A549 (cell line): ENCODE results near the gene SPC25.

Source experiments
- EP300 ChIP-seq, 2 experiments: fragments of >200 bp; sonication (Bioruptor Twin); formaldehyde crosslinking; IDR thresholded peaks; 2 replicates in 1 of 2; 3 replicates in 1 of 2; pipeline ENCODE4 v1.6.1; 2016 to 2017
- MYC ChIP-seq: IDR thresholded peaks from 2 replicates; pipeline ENCODE4 v1.6.1; 2012; ENCODE audit warnings: mild to moderate bottlenecking, inconsistent platforms, low read length, improper control_type of control experiment, borderline replicate concordance
- NR3C1 ChIP-seq: fragments of >200 bp; sonication (Bioruptor Twin); formaldehyde crosslinking; IDR thresholded peaks from 3 replicates; pipeline ENCODE4 v1.6.1; 2017
- SMC3 ChIP-seq: fragments of >200 bp; sonication (Bioruptor Twin); formaldehyde crosslinking; IDR thresholded peaks from 3 replicates; pipeline ENCODE4 v1.6.1; 2018; ENCODE audit warnings: inconsistent platforms
- TF ChIP-seq, protein P1 (sequence below): fragments of >200 bp; sonication (Bioruptor Twin); formaldehyde crosslinking; IDR thresholded peaks from 3 replicates; pipeline ENCODE4 v1.5.1; 2016
- TF ChIP-seq, protein P2 (sequence below): fragments of 250-450 bp; sonication (Bioruptor Pico); IDR thresholded peaks from 2 replicates; pipeline ENCODE4 v1.5.0; 2021; ENCODE audit warnings: mild to moderate bottlenecking, moderate library complexity, borderline replicate concordance

DNA sequence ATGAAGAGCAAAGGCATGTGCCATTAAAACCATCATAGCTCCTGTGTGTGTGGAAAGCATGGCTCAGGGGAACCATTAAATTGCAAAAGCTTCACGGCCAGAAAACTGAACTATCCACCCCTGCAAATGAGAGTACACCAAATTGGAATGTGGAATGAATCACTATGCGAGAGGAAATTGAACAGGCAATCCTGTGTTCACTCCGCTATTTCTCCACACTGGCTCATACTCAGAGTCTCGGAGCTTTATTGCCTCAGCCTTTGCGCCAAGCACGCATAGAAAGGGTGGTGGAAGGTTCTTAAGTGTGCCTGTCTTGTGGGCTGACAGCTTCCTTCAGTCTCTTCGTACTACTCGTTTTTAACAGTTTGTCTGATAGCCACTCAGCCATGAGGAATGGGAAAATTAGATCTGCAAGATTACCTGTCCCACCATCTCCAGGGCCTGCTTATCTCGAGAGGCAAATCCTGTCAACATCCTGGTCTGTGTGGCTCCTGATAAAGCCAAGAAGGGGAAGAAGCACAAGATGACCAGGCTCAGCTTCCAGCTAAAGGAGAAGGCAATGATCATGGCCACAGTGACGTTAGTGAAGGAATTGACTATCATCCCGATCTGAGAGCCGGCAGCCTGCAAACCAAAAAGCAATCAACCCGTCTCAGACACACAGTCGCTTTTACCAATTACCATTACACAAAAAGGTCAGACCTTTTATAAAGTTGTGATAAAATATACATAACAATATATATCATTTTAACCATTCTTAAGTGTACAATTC lies 45.8 kb upstream of the SPC25 start:
- TF ChIP-seq, protein P1, sequence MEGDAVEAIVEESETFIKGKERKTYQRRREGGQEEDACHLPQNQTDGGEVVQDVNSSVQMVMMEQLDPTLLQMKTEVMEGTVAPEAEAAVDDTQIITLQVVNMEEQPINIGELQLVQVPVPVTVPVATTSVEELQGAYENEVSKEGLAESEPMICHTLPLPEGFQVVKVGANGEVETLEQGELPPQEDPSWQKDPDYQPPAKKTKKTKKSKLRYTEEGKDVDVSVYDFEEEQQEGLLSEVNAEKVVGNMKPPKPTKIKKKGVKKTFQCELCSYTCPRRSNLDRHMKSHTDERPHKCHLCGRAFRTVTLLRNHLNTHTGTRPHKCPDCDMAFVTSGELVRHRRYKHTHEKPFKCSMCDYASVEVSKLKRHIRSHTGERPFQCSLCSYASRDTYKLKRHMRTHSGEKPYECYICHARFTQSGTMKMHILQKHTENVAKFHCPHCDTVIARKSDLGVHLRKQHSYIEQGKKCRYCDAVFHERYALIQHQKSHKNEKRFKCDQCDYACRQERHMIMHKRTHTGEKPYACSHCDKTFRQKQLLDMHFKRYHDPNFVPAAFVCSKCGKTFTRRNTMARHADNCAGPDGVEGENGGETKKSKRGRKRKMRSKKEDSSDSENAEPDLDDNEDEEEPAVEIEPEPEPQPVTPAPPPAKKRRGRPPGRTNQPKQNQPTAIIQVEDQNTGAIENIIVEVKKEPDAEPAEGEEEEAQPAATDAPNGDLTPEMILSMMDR: no peak
- TF ChIP-seq, protein P2, sequence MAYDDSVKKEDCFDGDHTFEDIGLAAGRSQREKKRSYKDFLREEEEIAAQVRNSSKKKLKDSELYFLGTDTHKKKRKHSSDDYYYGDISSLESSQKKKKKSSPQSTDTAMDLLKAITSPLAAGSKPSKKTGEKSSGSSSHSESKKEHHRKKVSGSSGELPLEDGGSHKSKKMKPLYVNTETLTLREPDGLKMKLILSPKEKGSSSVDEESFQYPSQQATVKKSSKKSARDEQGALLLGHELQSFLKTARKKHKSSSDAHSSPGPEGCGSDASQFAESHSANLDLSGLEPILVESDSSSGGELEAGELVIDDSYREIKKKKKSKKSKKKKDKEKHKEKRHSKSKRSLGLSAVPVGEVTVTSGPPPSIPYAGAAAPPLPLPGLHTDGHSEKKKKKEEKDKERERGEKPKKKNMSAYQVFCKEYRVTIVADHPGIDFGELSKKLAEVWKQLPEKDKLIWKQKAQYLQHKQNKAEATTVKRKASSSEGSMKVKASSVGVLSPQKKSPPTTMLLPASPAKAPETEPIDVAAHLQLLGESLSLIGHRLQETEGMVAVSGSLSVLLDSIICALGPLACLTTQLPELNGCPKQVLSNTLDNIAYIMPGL (CRISPR knock-in tag): no peak
- no peak for TF ChIP-seq MYC
- TF ChIP-seq EP300 (IDR thresholded peaks at IDR 0.05): no peak
- no peak for TF ChIP-seq SMC3
- no peak for TF ChIP-seq NR3C1
